ENCODE data around the gene SEC14L1. TPM values are rescaled to one million over a fixed set of nuclear protein-coding genes. Genes with fewer than 3 reads are reported as not detected.

SEC14L1 gene
- total RNA-seq, 1 experiment from 2014 or later, result 58.6 TPM

DNA sequence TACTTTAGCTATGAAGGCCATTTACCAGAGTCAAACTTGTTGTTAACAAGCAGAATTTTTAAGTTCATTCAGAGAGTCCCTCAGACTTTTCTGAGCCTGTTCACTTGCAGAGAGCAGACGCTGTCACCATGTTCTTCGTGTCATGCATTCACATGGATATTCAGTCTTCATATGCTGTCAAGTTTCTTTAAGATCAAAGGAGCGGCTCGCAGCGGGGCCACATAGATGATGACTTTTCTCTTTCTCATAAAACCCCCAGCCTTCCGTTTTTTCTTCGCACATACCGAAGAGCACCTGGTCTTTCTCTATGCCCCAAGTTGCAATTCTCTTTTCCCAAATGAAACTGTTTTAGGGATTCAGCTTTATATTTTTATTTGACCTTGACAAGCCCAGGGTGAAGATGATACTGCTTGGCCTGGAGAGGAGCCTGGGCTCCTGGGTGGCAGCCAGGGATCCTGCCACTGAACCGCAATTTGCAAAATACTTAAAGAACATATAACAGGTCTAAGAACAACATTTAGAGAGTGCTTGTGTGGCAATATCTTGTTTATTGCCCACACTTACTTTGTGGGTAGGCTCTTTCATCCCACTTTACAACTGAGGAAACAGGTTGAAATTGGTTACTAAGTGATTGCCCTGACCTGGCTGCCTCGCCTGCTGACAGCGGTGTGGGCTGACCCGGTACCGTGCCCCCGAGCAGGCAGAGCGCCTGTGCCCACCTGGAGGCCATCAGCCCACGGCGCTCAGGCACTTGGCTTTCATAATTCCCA is 22.9 kb downstream of the SEC14L1 start:
- Mint-ChIP-seq H3K27me3 (ENCODE audit: low read depth) (no peaks in the 10 kb centered on the region), H3K4me3 (no peak overlapping the region), H3K4me1 (peaks cover 42% of the 10 kb centered on the region in 2 experiments), H3K27ac (peak overlapping the region in 2 of 3 experiments; percentile 20 to 46; a peak in 3 of 7 replicates), H3K36me3 (ENCODE audit: insufficient read depth in 1 of 3, low read depth in 3 of 3) (peaks cover 19 to 24% (median 23%) of the 10 kb centered on the region in 3 experiments), H3K9me3 (peaks cover 19% of the 10 kb centered on the region in 2 experiments)
- no peaks in the 10 kb centered on the region for H3K27me3 ChIP-seq (ENCODE audit: insufficient read depth, low read length)
- no CpG with 5 or more reads among the region's 17 CpGs for whole genome bisulfite sequencing (ENCODE audit: extremely low coverage, insufficient read length, low lambda C conversion rate)
- H2BK20ac ChIP-seq (ENCODE audit: low read depth, low read length, poor library complexity, severe bottlenecking), result no peak overlapping the region
- H3T11ph ChIP-seq (ENCODE audit: low read length), result no peak overlapping the region
- H2BK15ac ChIP-seq (ENCODE audit: low read depth, low read length), result no peak overlapping the region
- H4K20me1 ChIP-seq (ENCODE audit: control insufficient read depth, insufficient read depth, insufficient read length), result no peaks in the 10 kb centered on the region
- no peak overlapping the region for H4K8ac ChIP-seq (replicated peaks; ENCODE audit: insufficient read length, low read depth, low read length)
- H3K14ac ChIP-seq (ENCODE audit: insufficient read depth, low read length), result no peak overlapping the region
- H2BK120ac ChIP-seq (ENCODE audit: low read depth, low read length, poor library complexity, severe bottlenecking), result no peak overlapping the region
- TF ChIP-seq, protein P1, sequence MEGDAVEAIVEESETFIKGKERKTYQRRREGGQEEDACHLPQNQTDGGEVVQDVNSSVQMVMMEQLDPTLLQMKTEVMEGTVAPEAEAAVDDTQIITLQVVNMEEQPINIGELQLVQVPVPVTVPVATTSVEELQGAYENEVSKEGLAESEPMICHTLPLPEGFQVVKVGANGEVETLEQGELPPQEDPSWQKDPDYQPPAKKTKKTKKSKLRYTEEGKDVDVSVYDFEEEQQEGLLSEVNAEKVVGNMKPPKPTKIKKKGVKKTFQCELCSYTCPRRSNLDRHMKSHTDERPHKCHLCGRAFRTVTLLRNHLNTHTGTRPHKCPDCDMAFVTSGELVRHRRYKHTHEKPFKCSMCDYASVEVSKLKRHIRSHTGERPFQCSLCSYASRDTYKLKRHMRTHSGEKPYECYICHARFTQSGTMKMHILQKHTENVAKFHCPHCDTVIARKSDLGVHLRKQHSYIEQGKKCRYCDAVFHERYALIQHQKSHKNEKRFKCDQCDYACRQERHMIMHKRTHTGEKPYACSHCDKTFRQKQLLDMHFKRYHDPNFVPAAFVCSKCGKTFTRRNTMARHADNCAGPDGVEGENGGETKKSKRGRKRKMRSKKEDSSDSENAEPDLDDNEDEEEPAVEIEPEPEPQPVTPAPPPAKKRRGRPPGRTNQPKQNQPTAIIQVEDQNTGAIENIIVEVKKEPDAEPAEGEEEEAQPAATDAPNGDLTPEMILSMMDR (conservative IDR thresholded peaks at IDR 0.05), result no peak
- no peak overlapping the region for H2BK5ac ChIP-seq (ENCODE audit: insufficient read length, low read length)
- H3K23me2 ChIP-seq (ENCODE audit: insufficient read length, low read depth, low read length, poor library complexity, severe bottlenecking), result no peaks in the 10 kb centered on the region
- H3K4me1 ChIP-seq (ENCODE audit: insufficient read depth, low read length), result peaks cover 9% of the 10 kb centered on the region
- no peak overlapping the region for H4K5ac ChIP-seq (ENCODE audit: insufficient read length, low read depth, low read length)
- no peak overlapping the region for H3K9ac ChIP-seq (ENCODE audit: extremely low read depth, insufficient read length, low read length)
- no peak overlapping the region for H2AK5ac ChIP-seq (ENCODE audit: insufficient read length, low read length)
- H3K4me2 ChIP-seq (ENCODE audit: insufficient read depth, insufficient read length, low read length), result no peak overlapping the region
- no peak for DNase-seq
- no peak overlapping the region for H2AFZ ChIP-seq (ENCODE audit: low read length)
- H3K56ac ChIP-seq (ENCODE audit: insufficient read length, low read depth, low read length), result no peak overlapping the region
- H3K79me1 ChIP-seq (ENCODE audit: insufficient read depth, low read depth, low read length, poor library complexity, severe bottlenecking), result no peaks in the 10 kb centered on the region
- H3K9me3 ChIP-seq (ENCODE audit: control insufficient read depth, low read depth, low read length), result peaks cover 9% of the 10 kb centered on the region
- H3K4ac ChIP-seq (ENCODE audit: low read depth, low read length), result no peak overlapping the region
- peaks cover 2% of the 10 kb centered on the region; the same call in 1 of the 2 replicates for H3K79me2 ChIP-seq (ENCODE audit: insufficient read depth, low read length)
- no peak overlapping the region for H4K91ac ChIP-seq (ENCODE audit: insufficient read length, low read depth, low read length)
- H3K27ac ChIP-seq (ENCODE audit: insufficient read length, low read depth, low read length), result no peak overlapping the region
- no peak overlapping the region for H3K23ac ChIP-seq (ENCODE audit: insufficient read length, low read depth, low read length)
- no peak overlapping the region for H2BK12ac ChIP-seq (ENCODE audit: insufficient read length, low read depth, low read length)
- no peak overlapping the region for H3K18ac ChIP-seq (ENCODE audit: insufficient read length, low read depth, low read length)
